ENCODE data around the gene SLC39A11. TPM values are rescaled to one million over a fixed set of nuclear protein-coding genes. Genes with fewer than 3 reads are reported as not detected.

The SLC39A11 gene
- total RNA-seq, 6 donors from 2014 or later: 16.3 to 57.6 (median 29.5) TPM

DNA sequence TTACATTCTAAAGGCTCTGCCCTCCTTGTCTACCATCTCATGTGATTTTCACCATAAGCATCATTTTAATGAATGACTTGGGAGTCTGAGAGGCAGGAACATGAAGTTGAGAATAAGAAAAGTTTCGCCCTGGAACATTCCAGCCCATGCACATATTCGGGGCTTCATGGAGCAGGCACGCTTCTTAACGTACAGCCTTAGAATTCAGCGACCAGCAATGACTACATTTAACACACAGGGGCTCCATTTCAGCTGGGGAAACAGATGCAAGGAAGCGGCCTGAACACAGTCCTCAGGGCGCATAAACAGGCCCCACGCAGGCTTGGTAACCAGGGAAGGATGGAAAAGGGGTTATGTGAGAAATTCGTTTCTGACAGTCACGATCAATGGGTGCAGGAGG is 357.4 kb downstream of the SLC39A11 start:
- Histone ChIP-seq H3K27ac (no peak overlapping the region), H3K9me3 (no peaks in the 10 kb centered on the region), H3K4me1 (no peaks in the 10 kb centered on the region), H3K36me3 (peaks cover 0 to 17% (median 7%) of the 10 kb centered on the region in 4 donors), H3K4me3 (no peak overlapping the region), H3K27me3 (no peaks in the 10 kb centered on the region)
- ATAC-seq (ENCODE audit: low FRiP score in 2 of 2): no peak
- no peak for TF ChIP-seq POLR2AphosphoS5 (IDR thresholded peaks at IDR 0.05)
- TF ChIP-seq POLR2A (IDR thresholded peaks at IDR 0.05): no peak
- TF ChIP-seq, protein P1, sequence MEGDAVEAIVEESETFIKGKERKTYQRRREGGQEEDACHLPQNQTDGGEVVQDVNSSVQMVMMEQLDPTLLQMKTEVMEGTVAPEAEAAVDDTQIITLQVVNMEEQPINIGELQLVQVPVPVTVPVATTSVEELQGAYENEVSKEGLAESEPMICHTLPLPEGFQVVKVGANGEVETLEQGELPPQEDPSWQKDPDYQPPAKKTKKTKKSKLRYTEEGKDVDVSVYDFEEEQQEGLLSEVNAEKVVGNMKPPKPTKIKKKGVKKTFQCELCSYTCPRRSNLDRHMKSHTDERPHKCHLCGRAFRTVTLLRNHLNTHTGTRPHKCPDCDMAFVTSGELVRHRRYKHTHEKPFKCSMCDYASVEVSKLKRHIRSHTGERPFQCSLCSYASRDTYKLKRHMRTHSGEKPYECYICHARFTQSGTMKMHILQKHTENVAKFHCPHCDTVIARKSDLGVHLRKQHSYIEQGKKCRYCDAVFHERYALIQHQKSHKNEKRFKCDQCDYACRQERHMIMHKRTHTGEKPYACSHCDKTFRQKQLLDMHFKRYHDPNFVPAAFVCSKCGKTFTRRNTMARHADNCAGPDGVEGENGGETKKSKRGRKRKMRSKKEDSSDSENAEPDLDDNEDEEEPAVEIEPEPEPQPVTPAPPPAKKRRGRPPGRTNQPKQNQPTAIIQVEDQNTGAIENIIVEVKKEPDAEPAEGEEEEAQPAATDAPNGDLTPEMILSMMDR (IDR thresholded peaks at IDR 0.05): no peak
- no peak for TF ChIP-seq EP300 (IDR thresholded peaks at IDR 0.05)
- 93 to 97% methylated on average over 10 of the region's 10 CpGs for WGBS, 2 donors
- no peak for DNase-seq

DNA sequence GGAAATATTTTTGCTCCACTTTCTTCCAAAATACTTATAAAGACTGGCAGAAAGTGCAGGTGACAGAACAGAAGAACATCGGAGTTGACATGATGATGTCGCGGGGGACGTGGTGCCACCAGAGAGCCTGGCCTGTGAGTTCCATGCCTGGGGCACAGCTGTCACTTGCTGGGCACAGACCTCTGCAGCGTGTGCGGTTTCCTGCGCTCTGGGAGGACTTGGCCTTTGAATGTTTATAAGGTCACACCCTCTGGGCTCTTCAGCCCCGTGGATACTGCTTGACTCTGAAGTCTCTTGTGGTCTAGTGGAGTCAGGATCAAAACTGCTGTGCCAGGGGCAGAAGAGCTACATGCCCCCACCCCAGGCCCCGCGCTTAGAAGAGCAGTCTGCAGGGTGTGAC is 357.9 kb downstream of the SLC39A11 start:
- WGBS, 2 donors: 87 to 90% methylated on average over 8 to 10 of the region's 10 CpGs

DNA sequence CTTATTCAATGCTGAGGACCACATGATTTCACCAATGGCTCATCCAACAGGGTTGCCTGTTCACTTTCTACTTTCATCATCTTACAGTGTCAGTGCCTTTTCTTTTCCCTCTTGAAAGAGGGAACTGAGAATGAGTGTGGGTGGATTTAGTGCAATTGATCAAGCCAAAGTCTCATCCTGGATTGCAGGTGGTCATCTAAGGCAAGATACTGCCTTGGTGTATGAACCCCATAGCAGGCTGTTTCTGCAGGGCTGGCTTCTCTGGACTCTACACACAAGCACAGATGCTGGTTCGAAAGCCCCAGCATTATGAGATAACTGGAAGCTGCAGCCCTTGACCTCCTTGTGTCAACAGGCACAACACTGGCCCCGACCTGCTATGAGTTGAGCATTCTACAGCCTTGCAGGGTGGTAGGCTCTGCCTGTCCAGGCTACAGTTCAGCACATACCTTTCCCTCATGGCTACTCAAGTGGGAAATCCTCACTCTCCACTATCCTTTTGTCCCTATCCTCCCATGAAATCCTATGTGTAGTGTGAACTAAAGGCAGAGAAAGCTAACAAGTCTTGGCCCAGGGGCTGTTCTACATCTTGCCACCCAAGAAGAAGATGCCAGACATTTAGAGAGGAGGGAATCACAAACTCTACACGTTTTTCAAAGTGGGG is 358.7 kb downstream of the SLC39A11 start:
- H3K4me1 ChIP-seq: no peaks in the 10 kb centered on the region
- 64 to 80% methylated on average over 3 of the region's 3 CpGs for WGBS, 2 donors
- ATAC-seq (ENCODE audit: low FRiP score in 2 of 2) (no peak), DNase-seq (no peak)
- no peaks in the 10 kb centered on the region for H3K27me3 ChIP-seq
- H3K9me3 ChIP-seq: no peaks in the 10 kb centered on the region
- H3K4me3 ChIP-seq: no peak overlapping the region
- no peak overlapping the region for H3K27ac ChIP-seq
- TF ChIP-seq EP300 (IDR thresholded peaks at IDR 0.05): no peak
- TF ChIP-seq, protein P1 (IDR thresholded peaks at IDR 0.05): no peak
- no peak for TF ChIP-seq POLR2AphosphoS5 (IDR thresholded peaks at IDR 0.05)
- no peak for TF ChIP-seq POLR2A (IDR thresholded peaks at IDR 0.05)
- H3K36me3 ChIP-seq: peaks cover 0 to 17% (median 7%) of the 10 kb centered on the region in 4 donors

More for the DNA sequence above, 357.9 kb downstream of the SLC39A11 start:
- peaks cover 0 to 17% (median 7%) of the 10 kb centered on the region in 4 donors for H3K36me3 ChIP-seq
- H3K27ac ChIP-seq: no peak overlapping the region
- DNase-seq: no peak
- no peaks in the 10 kb centered on the region for H3K9me3 ChIP-seq
- no peaks in the 10 kb centered on the region for H3K27me3 ChIP-seq
- no peak overlapping the region for H3K4me3 ChIP-seq
- ATAC-seq (ENCODE audit: low FRiP score in 2 of 2): no peak
- no peaks in the 10 kb centered on the region for H3K4me1 ChIP-seq
- TF ChIP-seq POLR2A (IDR thresholded peaks at IDR 0.05) (no peak), POLR2AphosphoS5 (IDR thresholded peaks at IDR 0.05) (no peak), EP300 (IDR thresholded peaks at IDR 0.05) (no peak)
- TF ChIP-seq, protein P1 (IDR thresholded peaks at IDR 0.05): no peak

DNA sequence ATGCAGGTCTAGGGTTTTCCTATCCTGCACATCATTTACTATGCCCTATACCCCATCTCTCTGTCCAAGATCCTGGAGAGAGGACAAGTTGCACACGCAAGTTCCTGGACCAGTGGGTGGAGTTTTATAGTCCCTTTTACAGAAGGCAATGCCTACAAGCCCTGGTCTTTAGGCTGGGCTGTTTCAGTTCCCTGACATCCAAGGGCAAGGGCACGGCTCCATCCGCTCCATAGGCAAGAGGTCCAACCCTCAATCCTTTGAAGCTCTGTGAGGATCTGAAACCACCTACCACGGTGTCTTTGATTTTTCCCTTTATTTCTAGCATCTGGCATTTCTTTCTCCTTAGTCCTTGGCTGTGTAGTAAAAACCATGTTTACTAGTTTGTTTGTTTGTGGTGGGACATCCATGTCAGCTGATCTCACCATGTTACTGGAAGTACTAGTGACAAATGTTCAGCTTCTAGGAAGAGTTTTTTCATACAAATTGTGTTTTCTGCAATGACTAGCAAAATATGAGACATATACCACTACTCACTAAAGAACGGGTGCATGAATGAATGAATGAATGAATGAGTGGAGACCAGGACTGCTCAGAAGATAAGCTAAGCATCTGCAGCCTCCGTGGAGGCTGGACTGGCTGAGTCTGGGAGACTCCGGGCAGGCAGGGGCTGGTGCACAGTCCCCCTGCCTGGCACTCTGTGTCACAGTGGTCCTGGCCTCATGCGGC is 359.4 kb downstream of the SLC39A11 start:
- Histone ChIP-seq H3K4me3 (no peak overlapping the region), H3K4me1 (no peaks in the 10 kb centered on the region), H3K9me3 (no peaks in the 10 kb centered on the region), H3K36me3 (peaks cover 0 to 17% (median 7%) of the 10 kb centered on the region in 4 donors), H3K27me3 (no peaks in the 10 kb centered on the region), H3K27ac (no peak overlapping the region)
- ATAC-seq (ENCODE audit: low FRiP score in 2 of 2) (no peak), DNase-seq (no peak)
- TF ChIP-seq EP300 (IDR thresholded peaks at IDR 0.05) (no peak), POLR2A (IDR thresholded peaks at IDR 0.05) (no peak), POLR2AphosphoS5 (IDR thresholded peaks at IDR 0.05) (no peak)
- TF ChIP-seq, protein P1 (IDR thresholded peaks at IDR 0.05): no peak
- 93 to 95% methylated on average over 8 of the region's 8 CpGs for WGBS, 2 donors

Data from upper lobe of left lung (tissue), 6 donors.